PC-3 (cell line): ENCODE measurements around the gene CHRNA4. TPM values are rescaled to one million over a fixed set of nuclear protein-coding genes. Genes with fewer than 3 reads are reported as not detected.

ENCODE experiments used
- ATAC-seq: fragments of 200-7000 bp; cut with Tn5 transposase; 2 replicates; pipeline ENCODE4 v1.9.1; 2020; ENCODE audit warnings: mild to moderate bottlenecking, moderate library complexity
- BruUV-seq: library from RNA; stranded (reverse); fragments of 400-500 nt; replicated peaks from 2 replicates; lab custom pipeline; 2021; lab: Mats Ljungman, UMichigan
- CTCF ChIA-PET: fragments of 300-600 bp; sonication (Branson Sonifier 250); formaldehyde crosslinking; loops from one replicate; lab custom pipeline; 2022; ENCODE audit warnings: antibody characterized with exemption; lab: Charles Lee
- POLR2A ChIA-PET: fragments of 300-600 bp; sonication (Branson Sonifier 250); formaldehyde crosslinking; loops from one replicate; lab custom pipeline; 2022; ENCODE audit warnings: antibody characterized with exemption; ENCODE audit not compliant: unreplicated experiment; lab: Charles Lee
- DNase-seq: peaks from one replicate; pipeline ENCODE4 v3.0.0-alpha.2; 2015
- H2AFZ ChIP-seq: fragments of 300-600 bp; sonication (generic); 2 replicates; pipeline ENCODE4 v1.6.0; 2016; ENCODE audit warnings: antibody characterized with exemption, low read length
- H3F3A ChIP-seq: fragments of 300-600 bp; sonication (generic); one replicate; pipeline ENCODE4 v1.6.0; 2017; ENCODE audit warnings: antibody characterized with exemption, low read length, control low read depth, mild to moderate bottlenecking; ENCODE audit not compliant: unreplicated experiment
- H3K27ac ChIP-seq: fragments of 300-600 bp; sonication (generic); 2 replicates; pipeline ENCODE4 v1.5.1; 2016; ENCODE audit warnings: mild to moderate bottlenecking, low read length
- H3K27me3 ChIP-seq: fragments of 300-600 bp; sonication (generic); 2 replicates; pipeline ENCODE4 v1.6.1; 2016; ENCODE audit warnings: low read length, mixed read lengths
- H3K36me3 ChIP-seq: fragments of 300-600 bp; sonication (generic); 2 replicates; pipeline ENCODE4 v1.6.1; 2016; ENCODE audit warnings: low read depth, mixed run types, low read length, mixed read lengths
- H3K4me1 ChIP-seq: fragments of 300-600 bp; sonication (generic); 2 replicates; pipeline ENCODE4 v1.5.1; 2016; ENCODE audit warnings: low read length; ENCODE audit not compliant: insufficient read depth
- H3K4me2 ChIP-seq: fragments of 300-600 bp; sonication (generic); 2 replicates; pipeline ENCODE4 v1.6.0; 2016; ENCODE audit warnings: low read length
- H3K4me3 ChIP-seq: fragments of 300-600 bp; sonication (generic); 2 replicates; pipeline ENCODE4 v1.5.1; 2016; ENCODE audit warnings: mild to moderate bottlenecking, low read length, mixed read lengths
- H3K79me2 ChIP-seq: fragments of 300-600 bp; sonication (generic); 2 replicates; pipeline ENCODE4 v1.6.1; 2017; ENCODE audit warnings: low read length, mixed read lengths
- H3K9ac ChIP-seq: fragments of 300-600 bp; sonication (generic); 2 replicates; pipeline ENCODE4 v1.6.0; 2016; ENCODE audit warnings: mild to moderate bottlenecking, low read length
- H3K9me2 ChIP-seq: fragments of 300-600 bp; sonication (generic); replicated peaks from 2 replicates; pipeline ENCODE4 v1.6.1; 2016; ENCODE audit warnings: mixed run types, low read length, mixed read lengths
- H3K9me3 ChIP-seq: fragments of 300-600 bp; sonication (generic); 2 replicates; pipeline ENCODE4 v1.6.1; 2016; ENCODE audit warnings: low read length, mixed read lengths
- H4K20me1 ChIP-seq: fragments of 300-600 bp; sonication (generic); 2 replicates; pipeline ENCODE4 v1.6.1; 2016; ENCODE audit warnings: low read length, mixed read lengths
- CTCF ChIP-seq: fragments of 300-600 bp; sonication (generic); conservative IDR thresholded peaks from 2 replicates; pipeline ENCODE4 v1.5.1; 2017; ENCODE audit warnings: antibody characterized with exemption, low read depth, mild to moderate bottlenecking, low read length
- EZH2 ChIP-seq: fragments of 300-600 bp; sonication (generic); IDR thresholded peaks from one replicate; pipeline ENCODE4 v1.6.1; 2017; ENCODE audit warnings: antibody characterized with exemption, mild to moderate bottlenecking, low read length; ENCODE audit not compliant: unreplicated experiment
- EZH2phosphoT487 ChIP-seq: fragments of 300-600 bp; sonication (generic); IDR thresholded peaks from 2 replicates; pipeline ENCODE4 v1.6.1; 2018; ENCODE audit warnings: mild to moderate bottlenecking, antibody characterized with exemption, low read length, borderline replicate concordance
- intact Hi-C: fragments of 100-400 bp; cut with micrococcal nuclease; formaldehyde crosslinking; loops from 2 replicates; pipeline ENCODE4 v1.9.0; 2023
- total RNA-seq: library from RNA; depleted of rRNA; stranded (reverse); fragments of >200 nt; gene quantifications from 2 replicates; pipeline ENCODE4 v1.2.3, GENCODE V29; 2014

Gene CHRNA4
- total RNA-seq, 1 experiment from 2014 or later: not detected

DNA sequence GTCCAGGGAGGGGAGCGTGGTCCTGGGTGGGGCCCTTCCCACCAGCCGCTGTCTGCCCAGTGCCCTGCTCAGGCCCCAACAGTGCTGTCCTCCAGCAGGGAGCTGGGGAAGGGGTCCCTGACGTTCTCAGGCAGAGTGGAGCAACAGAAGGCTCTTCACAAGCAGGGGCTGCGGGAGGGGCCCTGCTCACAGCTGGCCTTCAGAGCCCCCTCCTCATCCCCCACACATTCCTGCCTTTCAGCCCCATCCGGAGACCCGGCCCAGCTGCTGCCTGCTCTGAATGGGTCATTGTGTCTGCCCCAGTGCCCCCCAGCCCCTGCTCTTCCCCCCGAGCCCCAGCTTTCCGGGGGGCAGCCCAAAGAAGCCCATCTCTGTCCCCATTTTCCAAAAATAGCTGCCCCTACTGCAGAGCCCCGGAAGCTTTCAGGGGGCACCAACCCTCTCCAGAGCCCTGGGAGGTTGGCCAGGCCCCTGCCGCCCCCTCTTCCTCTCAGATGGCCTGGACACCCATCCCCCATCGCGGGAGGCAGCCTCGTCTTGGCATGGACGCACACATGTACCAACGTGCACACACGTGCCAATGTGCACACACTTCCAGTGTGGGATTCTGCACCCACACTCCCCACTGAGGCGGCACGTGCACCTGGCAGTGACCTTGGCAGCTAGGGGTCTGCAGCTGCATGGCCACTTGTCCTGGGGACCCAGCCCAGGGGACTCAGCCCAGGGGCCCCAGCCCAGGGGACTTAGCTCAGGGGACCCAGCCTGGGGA lies 64.4 kb downstream of the CHRNA4 start:
- H2AFZ ChIP-seq: no peak overlapping the region
- intact Hi-C loops: no loop called here
- ATAC-seq: no peak
- no peaks in the 10 kb centered on the region for H4K20me1 ChIP-seq
- no peak overlapping the region for H3K27ac ChIP-seq
- ChIA-PET CTCF (no interaction called here), POLR2A (no interaction called here)
- no peaks in the 10 kb centered on the region for H3K79me2 ChIP-seq
- peaks cover 54% of the 10 kb centered on the region for H3K27me3 ChIP-seq
- no peak overlapping the region for H3K4me2 ChIP-seq
- no peaks in the 10 kb centered on the region for H3F3A ChIP-seq
- no peaks in the 10 kb centered on the region for H3K36me3 ChIP-seq
- H3K9me3 ChIP-seq: no peaks in the 10 kb centered on the region
- no peaks in the 10 kb centered on the region for H3K9me2 ChIP-seq
- H3K4me1 ChIP-seq: no peaks in the 10 kb centered on the region
- BruUV-seq: no TSS peak
- H3K4me3 ChIP-seq: no peak overlapping the region
- DNase-seq: no peak
- H3K9ac ChIP-seq: no peak overlapping the region
- no peak for TF ChIP-seq EZH2
- TF ChIP-seq CTCF: no peak
- TF ChIP-seq EZH2phosphoT487: no peak

DNA sequence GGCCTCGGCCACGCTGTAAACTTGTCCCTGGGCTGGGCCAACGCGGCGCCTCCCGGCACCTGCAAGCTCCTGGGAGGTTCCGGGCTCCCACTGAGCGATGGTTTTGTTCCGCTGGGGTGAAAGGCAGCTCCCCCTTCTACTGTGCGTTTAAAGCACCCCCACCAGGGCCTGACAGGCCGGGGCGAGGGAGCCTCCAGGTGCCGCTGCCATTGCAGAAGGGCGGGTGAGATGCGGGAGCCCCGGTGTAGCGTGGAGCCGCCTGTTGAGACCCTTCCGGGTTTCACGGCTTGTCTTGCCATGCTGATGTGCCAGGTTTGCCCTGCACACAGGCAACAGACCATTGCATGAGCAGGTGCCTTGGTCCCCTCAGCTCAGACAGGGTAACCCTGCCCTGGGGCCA lies 65.3 kb downstream of the CHRNA4 start:
- DNase-seq: no peak
- Histone ChIP-seq H4K20me1 (no peaks in the 10 kb centered on the region), H3K36me3 (no peaks in the 10 kb centered on the region), H3K27ac (no peak overlapping the region), H3F3A (no peaks in the 10 kb centered on the region), H3K4me2 (no peak overlapping the region), H3K9me3 (no peaks in the 10 kb centered on the region), H3K9ac (no peak overlapping the region), H2AFZ (no peak overlapping the region), H3K27me3 (peaks cover 46% of the 10 kb centered on the region), H3K4me3 (no peak overlapping the region), H3K9me2 (no peaks in the 10 kb centered on the region), H3K4me1 (no peaks in the 10 kb centered on the region), H3K79me2 (no peaks in the 10 kb centered on the region)
- TF ChIP-seq EZH2: no peak
- no peak for TF ChIP-seq CTCF
- no peak for TF ChIP-seq EZH2phosphoT487
- no TSS peak for BruUV-seq
- ATAC-seq: no peak
- CTCF ChIA-PET: no interaction called here
- intact Hi-C loops: no loop called here
- POLR2A ChIA-PET: no interaction called here

DNA sequence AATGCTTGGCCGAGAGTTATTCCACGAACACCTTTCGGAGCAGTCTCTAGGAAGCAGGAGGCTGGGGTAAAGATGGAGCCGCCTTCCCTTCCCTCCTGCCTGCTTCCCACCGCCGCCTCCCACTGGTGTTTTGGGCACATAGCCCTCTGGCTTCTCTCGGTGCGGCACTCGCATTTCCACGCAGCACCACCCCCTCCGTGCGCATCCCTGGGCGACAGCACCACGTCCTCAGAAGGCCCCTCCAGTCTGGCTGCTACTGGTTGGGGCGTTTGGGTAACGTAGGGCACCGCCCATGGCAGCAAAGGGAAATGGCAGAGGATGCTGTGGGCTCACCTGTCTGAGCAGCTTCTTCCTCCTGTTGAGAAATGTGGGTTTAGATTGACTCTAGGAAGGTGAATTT lies 65.7 kb downstream of the CHRNA4 start:
- H4K20me1 ChIP-seq: no peaks in the 10 kb centered on the region
- no peak overlapping the region for H3K9ac ChIP-seq
- TF ChIP-seq EZH2 (no peak), CTCF (0 out of 2 replicates have a peak, but pooled peaks have one; percentile 18)
- no peak overlapping the region for H3K4me3 ChIP-seq
- H2AFZ ChIP-seq: no peak overlapping the region
- intact Hi-C loops: no loop called here
- DNase-seq (no peak), ATAC-seq (no peak)
- no peak overlapping the region for H3K4me2 ChIP-seq
- POLR2A ChIA-PET: no interaction called here
- H3K79me2 ChIP-seq: no peaks in the 10 kb centered on the region
- H3K36me3 ChIP-seq: no peaks in the 10 kb centered on the region
- no peaks in the 10 kb centered on the region for H3K4me1 ChIP-seq
- no peaks in the 10 kb centered on the region for H3K9me2 ChIP-seq
- no peaks in the 10 kb centered on the region for H3F3A ChIP-seq
- BruUV-seq: no TSS peak
- H3K27me3 ChIP-seq: peaks cover 42% of the 10 kb centered on the region
- H3K9me3 ChIP-seq: no peaks in the 10 kb centered on the region
- CTCF ChIA-PET: no interaction called here
- H3K27ac ChIP-seq: no peak overlapping the region
